Progenitor cell of endocrine pancreas (in vitro differentiated cells): Measurements from ENCODE around the gene SV2A. TPM values are rescaled to one million over a fixed set of nuclear protein-coding genes. Genes with fewer than 3 reads are reported as not detected.

ENCODE experiments used
- DNase-seq: peaks from one replicate; pipeline ENCODE4 v3.0.0; 2021; ENCODE audit warnings: low spot score; ENCODE audit not compliant: unreplicated experiment
- H3K27ac Mint-ChIP-seq: 2 replicates; pipeline ENCODE4 v1.8.0; 2021; ENCODE audit warnings: mild to moderate bottlenecking, moderate library complexity, mixed read lengths
- H3K27me3 Mint-ChIP-seq: 2 replicates; pipeline ENCODE4 v1.8.0; 2021; ENCODE audit warnings: mixed read lengths
- H3K36me3 Mint-ChIP-seq: 2 replicates; pipeline ENCODE4 v1.8.0; 2022; ENCODE audit warnings: mixed read lengths; ENCODE audit not compliant: insufficient read depth
- H3K4me1 Mint-ChIP-seq: 2 replicates; pipeline ENCODE4 v1.8.0; 2021; ENCODE audit warnings: low read depth, mixed read lengths
- H3K4me3 Mint-ChIP-seq: 2 replicates; pipeline ENCODE4 v1.8.0; 2021; ENCODE audit warnings: low read depth, mild to moderate bottlenecking, moderate library complexity, mixed read lengths
- H3K9me3 Mint-ChIP-seq: 2 replicates; pipeline ENCODE4 v1.8.0; 2021; ENCODE audit warnings: low read depth, mixed read lengths
- total RNA-seq: library from RNA; stranded (reverse); gene quantifications from 2 replicates; pipeline ENCODE4 v1.2.1, GENCODE V29; 2021
- TF ChIP-seq, protein P1 (sequence below): fragments of 200-600 bp; sonication (generic); IDR thresholded peaks from one replicate; pipeline ENCODE4 v1.5.0; 2021; ENCODE audit warnings: antibody characterized with exemption, mild to moderate bottlenecking; ENCODE audit not compliant: unreplicated experiment

SV2A gene
- total RNA-seq, 1 donor from 2014 or later = 16.9 TPM

DNA sequence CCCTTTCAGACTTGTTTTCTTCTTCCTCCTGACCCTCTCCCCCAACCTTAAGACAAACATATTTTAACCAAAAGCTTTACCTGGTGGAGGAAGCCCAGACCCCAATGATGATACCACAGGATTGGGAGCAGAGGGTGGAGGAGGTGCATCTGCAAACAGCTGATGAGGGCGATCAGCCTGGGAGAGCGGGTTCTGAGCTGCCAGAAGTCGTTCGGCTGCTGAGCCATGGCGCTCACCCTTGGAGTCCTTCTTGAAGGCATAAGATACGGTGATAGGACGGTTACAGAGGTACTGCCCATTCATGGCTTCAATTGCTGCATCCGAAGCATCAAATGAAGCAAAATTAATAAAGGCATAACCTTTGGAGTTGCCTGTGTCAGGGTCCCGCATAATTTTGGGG lies 8.7 kb upstream of the SV2A start:
- Mint-ChIP-seq H3K27me3 (peaks cover 2% of the 10 kb centered on the region), H3K9me3 (no peaks in the 10 kb centered on the region), H3K4me1 (peaks cover 13% of the 10 kb centered on the region), H3K36me3 (peaks cover 26% of the 10 kb centered on the region), H3K27ac (no peak overlapping the region), H3K4me3 (peak overlapping the region; percentile 91)
- TF ChIP-seq, protein P1, sequence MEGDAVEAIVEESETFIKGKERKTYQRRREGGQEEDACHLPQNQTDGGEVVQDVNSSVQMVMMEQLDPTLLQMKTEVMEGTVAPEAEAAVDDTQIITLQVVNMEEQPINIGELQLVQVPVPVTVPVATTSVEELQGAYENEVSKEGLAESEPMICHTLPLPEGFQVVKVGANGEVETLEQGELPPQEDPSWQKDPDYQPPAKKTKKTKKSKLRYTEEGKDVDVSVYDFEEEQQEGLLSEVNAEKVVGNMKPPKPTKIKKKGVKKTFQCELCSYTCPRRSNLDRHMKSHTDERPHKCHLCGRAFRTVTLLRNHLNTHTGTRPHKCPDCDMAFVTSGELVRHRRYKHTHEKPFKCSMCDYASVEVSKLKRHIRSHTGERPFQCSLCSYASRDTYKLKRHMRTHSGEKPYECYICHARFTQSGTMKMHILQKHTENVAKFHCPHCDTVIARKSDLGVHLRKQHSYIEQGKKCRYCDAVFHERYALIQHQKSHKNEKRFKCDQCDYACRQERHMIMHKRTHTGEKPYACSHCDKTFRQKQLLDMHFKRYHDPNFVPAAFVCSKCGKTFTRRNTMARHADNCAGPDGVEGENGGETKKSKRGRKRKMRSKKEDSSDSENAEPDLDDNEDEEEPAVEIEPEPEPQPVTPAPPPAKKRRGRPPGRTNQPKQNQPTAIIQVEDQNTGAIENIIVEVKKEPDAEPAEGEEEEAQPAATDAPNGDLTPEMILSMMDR = no peak
- no peak for DNase-seq

DNA sequence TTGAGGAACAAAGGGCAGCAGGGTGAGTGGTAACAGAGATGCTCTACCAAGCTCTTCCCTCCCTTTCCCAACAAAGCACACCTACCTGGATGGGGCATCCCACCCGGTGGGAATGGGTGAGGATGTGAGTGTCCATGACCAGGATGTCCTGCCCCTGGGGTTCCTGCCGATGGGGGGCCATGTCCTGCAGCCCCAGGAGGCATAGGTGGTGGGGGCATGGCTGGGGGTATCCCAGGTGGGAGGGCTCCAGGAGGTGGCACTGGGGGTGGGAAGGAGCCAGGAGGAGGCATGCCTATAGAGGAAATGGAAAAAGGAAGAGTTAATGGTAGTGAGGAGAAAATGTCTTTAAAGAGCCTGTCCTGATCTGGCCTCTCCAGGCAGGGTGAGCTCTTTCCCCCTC lies 8.1 kb upstream of the SV2A start:
- H3K9me3 Mint-ChIP-seq = no peaks in the 10 kb centered on the region
- H3K27ac Mint-ChIP-seq = no peak overlapping the region
- peaks cover 2% of the 10 kb centered on the region for H3K27me3 Mint-ChIP-seq
- TF ChIP-seq, protein P1 = no peak
- peaks cover 13% of the 10 kb centered on the region for H3K4me1 Mint-ChIP-seq
- H3K4me3 Mint-ChIP-seq = peak overlapping the region; percentile 91
- DNase-seq = no peak
- H3K36me3 Mint-ChIP-seq = peaks cover 26% of the 10 kb centered on the region

DNA sequence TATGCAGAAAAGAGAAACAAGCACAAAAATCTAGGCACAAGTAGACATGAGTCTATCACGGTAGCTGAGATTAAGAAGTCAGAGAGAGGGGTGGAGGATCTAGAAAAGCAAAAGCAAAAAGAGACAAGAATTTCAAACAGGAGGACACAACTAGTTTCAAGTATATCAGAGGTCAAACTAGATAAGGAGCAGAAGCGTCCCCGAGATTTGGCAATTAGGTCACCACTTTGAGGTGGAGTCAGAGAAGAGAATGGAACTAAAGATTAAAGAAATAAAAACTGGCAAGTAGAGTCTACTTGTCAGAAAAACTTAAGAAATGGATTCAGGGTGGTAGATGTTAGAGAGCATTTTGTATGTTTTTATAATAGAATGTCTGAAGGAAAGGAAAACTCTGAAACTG lies 7.7 kb upstream of the SV2A start:
- Mint-ChIP-seq H3K4me3 (peak overlapping the region; percentile 91), H3K27ac (no peak overlapping the region), H3K36me3 (peaks cover 26% of the 10 kb centered on the region), H3K27me3 (no peaks in the 10 kb centered on the region), H3K4me1 (peaks cover 13% of the 10 kb centered on the region), H3K9me3 (no peaks in the 10 kb centered on the region)
- DNase-seq = no peak
- TF ChIP-seq, protein P1 = no peak

DNA sequence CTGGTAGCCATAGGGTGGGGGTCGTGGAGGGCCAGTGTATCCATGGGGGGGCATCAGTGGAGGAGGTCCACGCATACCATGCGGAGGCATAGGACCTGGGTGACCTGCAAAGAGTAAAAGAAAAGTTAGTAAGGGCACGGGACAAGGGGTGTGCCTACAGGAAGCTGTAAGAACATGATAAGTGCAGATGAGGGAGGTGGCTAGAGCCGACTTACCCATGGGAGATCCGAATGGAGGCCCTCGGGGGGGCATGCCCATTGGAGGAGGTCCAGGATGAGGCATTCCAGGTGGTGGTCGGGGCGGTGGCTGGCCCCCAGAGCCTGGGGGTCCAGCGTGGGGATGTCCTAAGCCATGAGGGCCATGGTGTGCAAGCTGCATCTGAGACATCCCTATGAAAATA lies 6.0 kb upstream of the SV2A start:
- peaks cover 11% of the 10 kb centered on the region for H3K4me1 Mint-ChIP-seq
- H3K36me3 Mint-ChIP-seq = peaks cover 26% of the 10 kb centered on the region

DNA sequence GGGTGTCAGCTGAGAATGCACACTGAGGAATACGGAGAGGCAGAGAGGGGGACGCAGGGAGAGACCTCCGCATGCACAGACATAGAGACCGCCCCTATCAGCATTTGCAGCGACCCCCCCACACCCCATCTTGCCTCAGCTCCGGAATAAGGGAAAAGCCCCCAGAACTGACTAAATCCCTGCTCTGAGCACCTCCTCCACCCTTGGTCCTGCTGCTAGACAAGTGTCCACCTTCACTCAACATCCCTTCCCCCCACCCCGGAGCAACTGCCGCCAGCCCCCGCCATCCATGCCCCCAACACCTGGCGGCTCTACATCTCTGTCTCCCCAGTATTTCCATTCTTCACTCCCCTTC lies 769 bp downstream of the SV2A start:
- peaks cover 9% of the 10 kb centered on the region for H3K27me3 Mint-ChIP-seq

More for the DNA sequence above, 6.0 kb upstream of the SV2A start:
- DNase-seq = no peak
- H3K9me3 Mint-ChIP-seq = no peaks in the 10 kb centered on the region
- peaks cover under 1% of the 10 kb centered on the region for H3K27me3 Mint-ChIP-seq
- H3K27ac Mint-ChIP-seq = no peak overlapping the region
- H3K4me3 Mint-ChIP-seq = no peak overlapping the region
- TF ChIP-seq, protein P1 = no peak

More for the DNA sequence above, 769 bp downstream of the SV2A start:
- Mint-ChIP-seq H3K4me1 (peaks cover 17% of the 10 kb centered on the region), H3K9me3 (no peaks in the 10 kb centered on the region), H3K4me3 (peak overlapping the region; percentile 82), H3K27ac (no peak overlapping the region), H3K36me3 (peaks cover under 1% of the 10 kb centered on the region)
- DNase-seq = no peak
- TF ChIP-seq, protein P1 = no peak
